Thyroid gland (tissue), 4 donors: ENCODE results near the gene NSL1. TPM values are rescaled to one million over a fixed set of nuclear protein-coding genes. Genes with fewer than 3 reads are reported as not detected.

Experiments used
- DNase-seq, 2 donors: peaks; one replicate each; pipeline ENCODE4 v3.0.0-alpha.2; 2019
- H3K27ac ChIP-seq, 3 donors: fragments of 200-600 bp; sonication (generic); 1 replicate in 2 of 3; 2 replicates in 1 of 3; pipeline ENCODE4 v1.5.1; 2016 to 2019; ENCODE audit warnings: mild to moderate bottlenecking in 1 of 3, moderate library complexity in 1 of 3
- H3K27me3 ChIP-seq: fragments of 200-600 bp; sonication (generic); one replicate; pipeline ENCODE4 v1.5.1; 2019
- H3K36me3 ChIP-seq, 2 donors: fragments of 200-600 bp; sonication (generic); one replicate each; pipeline ENCODE4 v1.5.1; 2016 to 2019
- H3K4me1 ChIP-seq, 2 donors: fragments of 200-600 bp; sonication (generic); one replicate each; pipeline ENCODE4 v1.5.1; 2017 to 2019
- H3K4me3 ChIP-seq, 3 donors: fragments of 200-600 bp; sonication (generic); replicated peaks in 1 of 3; 1 replicate in 2 of 3; 2 replicates in 1 of 3; pipeline ENCODE4 v1.5.1; 2016; ENCODE audit warnings: mild to moderate bottlenecking in 1 of 3
- H3K9me3 ChIP-seq: fragments of 200-600 bp; sonication (generic); one replicate; pipeline ENCODE4 v1.5.1; 2017
- CTCF ChIP-seq, 6 experiments: fragments of 200-600 bp in 3 of 6; fragments of 450-650 bp in 3 of 6; sonication (generic) in 3 of 6; IDR thresholded peaks; one replicate each; pipeline ENCODE4 v1.5.1; 2016 to 2019; ENCODE audit warnings: antibody characterized with exemption in 6 of 6, mild to moderate bottlenecking in 2 of 6, inconsistent platforms in 1 of 6, moderate library complexity in 1 of 6
- POLR2A ChIP-seq, 2 donors: fragments of 450-650 bp; IDR thresholded peaks; one replicate each; pipeline ENCODE4 v1.6.1; 2017; ENCODE audit warnings: antibody characterized with exemption in 2 of 2, mild to moderate bottlenecking in 2 of 2, moderate library complexity in 1 of 2
- WGBS, 2 donors: methylation state at CpG; one replicate each; pipeline ENCODE4 v1.1.5; 2017; 5-methylcytosine and 5-hydroxymethylcytosine counted together
- intact Hi-C: fragments of 100-400 bp; cut with DNase I; formaldehyde crosslinking; loops from one replicate; pipeline ENCODE4 v1.15.1; 2023
- total RNA-seq, 4 donors: library from RNA; depleted of rRNA; stranded (reverse); fragments of >200 nt; gene quantifications; one replicate each; pipeline ENCODE4 v1.2.3, GENCODE V29; 2016

NSL1 gene
- total RNA-seq, 4 donors from 2014 or later = 47.5 to 62.8 (median 62.2) TPM

- Histone ChIP-seq H3K4me3 (no peak overlapping the region), H3K36me3 (no peaks in the 10 kb centered on the region), H3K4me1 (no peaks in the 10 kb centered on the region), H3K27ac (no peak overlapping the region), H3K27me3 (no peaks in the 10 kb centered on the region), H3K9me3 (no peaks in the 10 kb centered on the region)
- DNase-seq = no peak
- WGBS, 2 donors = 69 to 76% methylated on average over 2 of the region's 2 CpGs
- intact Hi-C loops = no loop called here
- TF ChIP-seq CTCF (IDR thresholded peaks at IDR 0.05) (no peak), POLR2A (IDR thresholded peaks at IDR 0.05) (no peak)
Measured at GRCh38 chr1:212820969-212821368, 29.4 kb upstream of the NSL1 start.

GRCh38 chr1:212819726-212820125 is 28.1 kb upstream of the NSL1 start:
- WGBS, 2 donors = 46 to 67% methylated on average over 5 of the region's 5 CpGs
- no peaks in the 10 kb centered on the region for H3K4me1 ChIP-seq
- no peak for DNase-seq
- intact Hi-C loops = no loop called here
- H3K27me3 ChIP-seq = no peaks in the 10 kb centered on the region
- no peak overlapping the region for H3K27ac ChIP-seq
- no peak overlapping the region for H3K4me3 ChIP-seq
- no peaks in the 10 kb centered on the region for H3K9me3 ChIP-seq
- no peaks in the 10 kb centered on the region for H3K36me3 ChIP-seq
- TF ChIP-seq POLR2A (IDR thresholded peaks at IDR 0.05) (no peak), CTCF (IDR thresholded peaks at IDR 0.05) (no peak)

GRCh38 chr1:212816567-212817278 is 25.1 kb upstream of the NSL1 start:
- Histone ChIP-seq H3K36me3 (no peaks in the 10 kb centered on the region), H3K9me3 (no peaks in the 10 kb centered on the region), H3K4me3 (no peak overlapping the region), H3K27me3 (no peaks in the 10 kb centered on the region), H3K4me1 (no peaks in the 10 kb centered on the region), H3K27ac (no peak overlapping the region)
- 82 to 91% methylated on average over 3 of the region's 3 CpGs for WGBS, 2 donors
- intact Hi-C loops = no loop called here
- no peak for DNase-seq
- TF ChIP-seq POLR2A (IDR thresholded peaks at IDR 0.05) (no peak), CTCF (IDR thresholded peaks at IDR 0.05) (no peak)

- DNase-seq = no peak
- WGBS, 2 donors = 73 to 75% methylated on average over 5 of the region's 5 CpGs
- H3K4me3 ChIP-seq = no peak overlapping the region
- H3K27me3 ChIP-seq = no peaks in the 10 kb centered on the region
- H3K4me1 ChIP-seq = no peaks in the 10 kb centered on the region
- no peak overlapping the region for H3K27ac ChIP-seq
- TF ChIP-seq POLR2A (IDR thresholded peaks at IDR 0.05) (no peak), CTCF (IDR thresholded peaks at IDR 0.05) (peak in 2 of 6 experiments; percentile 7 to 16)
- intact Hi-C loops = no loop called here
- H3K9me3 ChIP-seq = no peaks in the 10 kb centered on the region
- no peaks in the 10 kb centered on the region for H3K36me3 ChIP-seq
Measured at GRCh38 chr1:212814537-212815334, 23.2 kb upstream of the NSL1 start.

- Histone ChIP-seq H3K4me1 (no peaks in the 10 kb centered on the region), H3K9me3 (no peaks in the 10 kb centered on the region), H3K27me3 (no peaks in the 10 kb centered on the region), H3K36me3 (peaks cover 0 to 6% of the 10 kb centered on the region in 2 donors), H3K4me3 (no peak overlapping the region), H3K27ac (no peak overlapping the region)
- TF ChIP-seq POLR2A (IDR thresholded peaks at IDR 0.05) (no peak), CTCF (IDR thresholded peaks at IDR 0.05) (no peak)
- 91 to 93% methylated on average over 3 of the region's 3 CpGs for WGBS, 2 donors
- no peak for DNase-seq
- intact Hi-C loops = no loop called here
Measured at GRCh38 chr1:212805767-212806166, 14.2 kb upstream of the NSL1 start.
